Measurements from ENCODE around the gene PITPNM3.

The PITPNM3 gene

GRCh38 chr17:6526362-6527152 is 29.8 kb downstream of the PITPNM3 start:
- no peak for DNase-seq (ENCODE audit: low read depth)

GRCh38 chr17:6525731-6526130 is 30.6 kb downstream of the PITPNM3 start:
- DNase-seq (ENCODE audit: low read depth): no peak

- no peak for DNase-seq (ENCODE audit: low read depth)
These were observed 31.2 kb downstream of the PITPNM3 start for GRCh38 chr17:6525141-6525540.

- DNase-seq (ENCODE audit: low read depth): no peak
These were observed 31.8 kb downstream of the PITPNM3 start for GRCh38 chr17:6524520-6524919.

- no peak for DNase-seq (ENCODE audit: low read depth)
These were observed 32.5 kb downstream of the PITPNM3 start for GRCh38 chr17:6523809-6524355.

- no peak for DNase-seq (ENCODE audit: low read depth)
These were observed 33.0 kb downstream of the PITPNM3 start for GRCh38 chr17:6523330-6523729.

- DNase-seq (ENCODE audit: low read depth): no peak
These were observed 34.8 kb downstream of the PITPNM3 start for GRCh38 chr17:6521586-6521985.

GRCh38 chr17:6517062-6517461 is 39.3 kb downstream of the PITPNM3 start:
- no peak for DNase-seq (ENCODE audit: low read depth)

GRCh38 chr17:6514371-6514770 is 42.0 kb downstream of the PITPNM3 start:
- no peak for DNase-seq (ENCODE audit: low read depth)

GRCh38 chr17:6512552-6512951 is 43.8 kb downstream of the PITPNM3 start:
- no peak for DNase-seq (ENCODE audit: low read depth)

GRCh38 chr17:6510321-6510977 is 45.9 kb downstream of the PITPNM3 start:
- DNase-seq (ENCODE audit: low read depth): no peak

GRCh38 chr17:6509921-6510320 is 46.4 kb downstream of the PITPNM3 start:
- DNase-seq (ENCODE audit: low read depth): no peak

GRCh38 chr17:6509031-6509771 is 47.2 kb downstream of the PITPNM3 start:
- no peak for DNase-seq (ENCODE audit: low read depth)

GRCh38 chr17:6508519-6509030 is 47.8 kb downstream of the PITPNM3 start:
- no peak for DNase-seq (ENCODE audit: low read depth)

GRCh38 chr17:6508016-6508415 is 48.3 kb downstream of the PITPNM3 start:
- DNase-seq (ENCODE audit: low read depth): no peak

- peak; percentile 76 for DNase-seq (ENCODE audit: low read depth)
These were observed 48.8 kb downstream of the PITPNM3 start for GRCh38 chr17:6507535-6507934.

- DNase-seq (ENCODE audit: low read depth): no peak
These were observed 49.6 kb downstream of the PITPNM3 start for GRCh38 chr17:6506679-6507231.

- no peak for DNase-seq (ENCODE audit: low read depth)
These were observed 50.8 kb downstream of the PITPNM3 start for GRCh38 chr17:6505425-6506142.

GRCh38 chr17:6503641-6504195 is 52.6 kb downstream of the PITPNM3 start:
- no peak for DNase-seq (ENCODE audit: low read depth)

- no peak for DNase-seq (ENCODE audit: low read depth)
These were observed 53.4 kb downstream of the PITPNM3 start for GRCh38 chr17:6502871-6503509.

- no peak for DNase-seq (ENCODE audit: low read depth)
These were observed 54.2 kb downstream of the PITPNM3 start for GRCh38 chr17:6502142-6502541.

Measured in HS-5 (cell line).